Glomerular visceral epithelial cell (primary cell): ENCODE data around the gene MARCHF10.
A peak's percentile ranks its signal among the peaks of the same experiment; 100 is the strongest.
"Not testable (repeated sequence)": the region's sequence is repeated elsewhere in the genome, so short reads cannot be mapped to it uniquely, and the experiment has no call there.

Source experiments
- DNase-seq: peaks from one replicate; pipeline ENCODE4 v3.0.0-alpha.2; 2016; ENCODE audit errors: extremely low spot score

Gene MARCHF10

GRCh38 chr17:62807812-62808575 lies at the start of gene MARCHF10:
Gene MARCHF10, minus strand, starts transcription at chr17:62808314. Its CDS starts 6,579 bp downstream, at chr17:62801735.
- DNase-seq: peak; percentile 33

DNA sequence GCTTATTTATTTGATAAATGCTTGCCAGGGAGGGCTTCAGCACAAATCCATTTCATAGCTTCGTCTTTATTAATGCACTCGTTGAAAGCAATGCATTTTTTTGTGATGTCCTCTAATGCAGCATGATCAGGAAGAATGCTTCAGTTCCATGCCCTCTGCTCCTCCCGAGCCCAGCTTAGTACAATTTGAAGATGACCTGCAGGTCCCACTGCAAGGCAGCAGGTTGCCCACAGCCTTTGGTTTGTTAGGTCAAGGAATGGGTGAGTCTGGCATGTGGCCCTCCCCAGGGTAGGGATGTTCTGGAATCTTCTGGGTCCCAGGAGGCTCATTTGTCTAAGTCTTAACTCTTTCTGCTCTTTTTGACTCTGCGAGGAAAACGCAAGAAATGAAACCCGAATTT lies 49.4 kb upstream of the MARCHF10 start:
- no peak for DNase-seq

DNA sequence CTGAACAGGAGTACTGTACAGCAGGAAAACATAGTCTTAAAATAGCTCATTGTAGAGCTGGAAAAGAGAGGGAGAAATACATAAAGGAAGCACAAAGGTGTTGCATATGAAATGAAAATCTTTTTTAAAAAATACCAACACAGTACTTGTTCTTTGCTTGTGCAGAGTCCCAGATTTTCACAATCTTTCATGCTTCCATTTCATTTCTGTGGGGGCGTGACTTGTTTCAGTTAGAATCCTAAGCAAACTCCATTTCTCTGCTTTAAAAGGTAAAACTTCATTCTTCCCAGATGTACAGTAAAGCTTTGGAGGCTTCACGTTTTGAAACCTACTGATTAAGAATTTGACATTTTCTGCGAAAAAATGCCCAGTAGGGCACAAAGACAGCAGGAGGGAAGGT lies 48.5 kb upstream of the MARCHF10 start:
- no peak for DNase-seq

GRCh38 chr17:62855156-62855555 lies 47.0 kb upstream of the MARCHF10 start:
- DNase-seq: no peak

DNA sequence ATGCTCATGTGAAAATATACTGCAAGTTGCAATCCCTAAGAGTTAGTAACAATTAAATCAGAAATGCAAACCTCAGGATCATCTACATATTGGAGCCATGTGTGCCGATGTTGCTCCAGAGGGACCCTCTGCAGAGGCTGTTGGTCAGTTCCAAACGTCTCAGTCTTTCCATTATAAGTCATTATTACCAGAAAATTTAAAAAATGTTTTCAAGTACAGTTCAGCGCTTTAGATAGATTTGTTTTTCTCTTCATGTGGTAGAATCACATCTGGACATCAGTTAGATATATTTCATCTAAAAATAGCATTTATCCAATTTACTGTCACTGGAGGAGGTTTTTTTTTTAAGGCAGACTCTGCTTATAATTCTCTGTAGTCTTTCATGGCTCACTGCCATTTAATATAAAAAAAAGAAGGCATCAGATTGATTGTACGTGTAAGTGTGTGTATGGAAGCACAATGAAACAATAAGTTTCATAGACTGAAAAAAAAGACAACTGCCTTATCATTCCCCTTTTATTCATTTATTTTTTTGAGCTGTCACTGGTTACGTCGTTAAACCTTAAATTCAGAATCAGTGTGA lies 46.1 kb upstream of the MARCHF10 start:
- DNase-seq: no peak

DNA sequence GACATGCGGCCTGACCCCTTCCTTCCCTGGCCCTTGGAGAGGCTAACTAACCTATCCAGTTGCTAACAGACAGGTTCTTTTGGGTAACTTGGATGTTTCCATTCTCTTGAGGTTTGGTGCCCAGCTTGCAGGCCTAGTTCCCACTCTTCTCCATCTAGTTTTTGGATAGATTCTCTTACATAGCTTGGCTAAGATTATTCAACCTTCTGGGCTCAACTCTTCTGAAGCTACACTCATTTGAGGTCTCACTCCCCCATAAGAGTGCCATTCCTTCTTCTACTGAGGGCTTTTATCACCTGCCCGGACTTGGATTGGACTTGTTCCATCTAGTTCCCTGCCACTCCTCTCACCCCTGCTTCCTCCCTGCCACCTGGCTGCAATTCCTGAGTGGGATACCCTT lies 44.1 kb upstream of the MARCHF10 start:
- no peak for DNase-seq

GRCh38 chr17:62849591-62850415 lies 41.7 kb upstream of the MARCHF10 start:
- peak; percentile 18 for DNase-seq

DNA sequence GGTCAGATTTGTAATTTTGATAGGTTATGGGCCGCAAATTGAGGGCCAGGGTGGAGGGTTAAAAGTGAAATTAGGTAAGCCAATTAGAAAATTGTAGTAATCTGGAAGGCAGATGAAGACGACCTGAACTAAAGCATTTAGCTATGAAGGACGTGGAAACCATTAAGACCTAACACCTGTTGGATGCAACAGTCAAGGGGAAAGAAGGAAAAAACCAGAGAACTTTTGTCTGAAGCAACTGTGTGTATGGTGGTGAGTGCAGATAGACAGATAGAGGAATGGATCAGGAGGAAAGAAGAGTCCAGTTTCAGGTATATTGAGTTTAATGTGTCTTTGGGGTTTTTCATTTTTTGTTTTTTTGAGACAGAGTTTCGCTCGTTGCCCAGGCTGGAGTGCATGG lies 40.2 kb upstream of the MARCHF10 start:
- DNase-seq: no peak

DNA sequence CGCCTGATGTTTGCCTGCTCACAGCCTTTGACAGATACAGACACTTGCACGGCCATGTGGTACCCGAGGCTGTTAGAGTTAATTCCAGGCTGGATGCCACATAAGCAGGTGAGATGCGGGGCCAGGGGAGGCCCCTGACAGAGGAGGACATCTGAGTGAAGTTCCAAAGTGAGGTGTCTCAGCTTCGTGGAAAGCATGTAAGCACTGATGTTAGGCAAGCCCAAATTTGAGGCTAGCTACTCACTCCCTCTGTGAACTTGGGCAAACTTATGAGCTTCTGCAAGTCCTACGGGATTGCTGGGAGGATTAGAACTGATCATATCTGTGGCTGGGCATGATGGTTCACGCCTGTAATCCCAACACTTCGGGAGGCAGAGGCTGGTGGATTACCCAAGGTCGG lies 39.3 kb upstream of the MARCHF10 start:
- DNase-seq: no peak

GRCh38 chr17:62840871-62841270 lies 32.8 kb upstream of the MARCHF10 start:
- no peak for DNase-seq

GRCh38 chr17:62833816-62834215 lies 25.7 kb upstream of the MARCHF10 start:
- not testable (repeated sequence) for DNase-seq

DNA sequence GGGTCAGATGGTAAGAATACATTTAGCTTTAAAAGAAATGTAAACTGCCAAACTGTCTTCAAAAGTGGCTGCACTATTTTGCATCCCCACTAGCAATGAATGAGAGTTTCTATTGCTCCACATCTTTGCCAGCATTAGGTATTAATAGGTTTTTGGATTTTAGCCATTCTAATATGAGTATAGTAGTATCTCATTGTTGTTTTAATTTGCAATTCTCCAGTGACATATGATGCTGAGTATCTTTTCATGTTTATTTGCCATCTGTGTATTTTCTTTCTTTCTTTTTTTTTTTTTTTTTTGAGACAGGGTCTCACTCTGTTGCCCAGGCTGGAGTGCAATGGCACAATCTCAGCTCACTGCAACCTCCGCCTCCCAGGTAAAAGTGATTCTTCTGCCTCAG lies 24.3 kb upstream of the MARCHF10 start:
- no peak for DNase-seq

DNA sequence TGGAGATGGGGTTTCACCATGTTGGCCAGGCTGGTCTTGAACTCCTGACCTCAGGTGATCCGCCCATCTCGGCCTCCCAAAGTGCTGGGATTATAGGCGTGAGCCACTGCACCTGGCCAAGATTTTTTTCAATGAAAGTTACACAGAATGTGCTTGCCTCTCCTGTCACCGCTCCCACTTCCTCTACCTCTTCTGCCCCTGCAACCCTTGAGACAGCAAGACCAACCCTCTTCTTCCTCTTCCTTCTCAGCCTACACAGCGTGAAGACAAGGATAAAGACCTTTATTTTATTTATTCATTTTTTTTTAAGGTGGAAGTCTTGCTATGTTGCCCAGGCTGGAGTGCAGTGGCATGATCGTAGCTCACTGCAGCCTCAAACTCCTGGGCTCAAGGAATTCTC lies 23.0 kb upstream of the MARCHF10 start:
- DNase-seq: not testable (repeated sequence)

DNA sequence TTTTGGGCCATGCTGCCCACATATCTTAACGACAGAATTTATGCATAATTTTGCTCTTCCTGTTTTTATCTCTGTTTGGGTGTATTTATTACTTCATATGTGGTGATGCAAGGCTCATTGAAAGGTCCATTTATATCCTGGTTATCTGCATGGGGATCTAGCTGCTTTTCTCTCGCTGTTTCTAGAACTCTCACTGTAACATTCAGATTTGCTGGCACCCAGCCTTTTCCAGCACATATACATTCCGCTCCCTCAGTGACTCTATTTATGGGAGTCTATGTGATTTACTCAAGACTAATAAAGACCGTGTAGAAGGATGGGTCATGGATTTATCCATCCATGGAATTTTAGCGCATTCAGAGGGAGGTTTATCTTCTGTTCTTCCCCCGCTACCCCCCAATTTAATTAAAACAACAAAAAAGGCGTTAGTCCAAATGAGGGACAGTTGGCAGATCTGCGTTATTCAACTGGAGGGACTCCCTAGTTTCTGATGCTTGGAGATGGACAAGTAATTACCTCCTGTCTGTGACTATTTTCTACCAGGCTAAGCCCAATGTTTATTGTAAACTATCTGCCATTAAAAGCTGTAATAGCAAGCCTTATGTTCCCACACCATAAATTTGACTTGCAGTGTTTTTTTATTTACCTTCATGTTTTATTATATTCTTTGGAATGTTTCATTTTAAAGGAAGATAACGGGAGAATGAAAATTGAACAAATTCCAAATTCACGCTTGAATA lies 19.8 kb upstream of the MARCHF10 start:
- DNase-seq: no peak

DNA sequence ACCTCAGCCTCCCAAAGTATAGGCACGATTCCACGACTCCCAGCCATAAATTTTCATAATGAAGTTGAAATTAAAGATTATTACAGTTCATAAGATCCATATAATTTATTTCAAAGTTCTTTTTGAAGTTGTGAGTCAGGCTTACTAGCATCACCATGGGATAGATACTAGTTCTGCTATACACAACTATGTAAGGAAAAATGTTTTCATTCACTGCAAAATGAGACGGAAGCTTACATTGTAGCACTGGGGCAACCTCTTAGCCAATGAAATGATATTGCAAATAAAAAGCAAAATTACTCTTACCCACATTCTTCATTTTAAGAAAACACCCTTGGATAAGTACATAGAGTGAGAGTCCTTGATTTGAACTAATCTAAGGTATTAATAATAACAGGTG lies 18.8 kb upstream of the MARCHF10 start:
- no peak for DNase-seq

- DNase-seq: no peak
These were observed 17.1 kb upstream of the MARCHF10 start for GRCh38 chr17:62825182-62825581.

GRCh38 chr17:62824290-62825131 lies 16.4 kb upstream of the MARCHF10 start:
- DNase-seq: peak; percentile 98

DNA sequence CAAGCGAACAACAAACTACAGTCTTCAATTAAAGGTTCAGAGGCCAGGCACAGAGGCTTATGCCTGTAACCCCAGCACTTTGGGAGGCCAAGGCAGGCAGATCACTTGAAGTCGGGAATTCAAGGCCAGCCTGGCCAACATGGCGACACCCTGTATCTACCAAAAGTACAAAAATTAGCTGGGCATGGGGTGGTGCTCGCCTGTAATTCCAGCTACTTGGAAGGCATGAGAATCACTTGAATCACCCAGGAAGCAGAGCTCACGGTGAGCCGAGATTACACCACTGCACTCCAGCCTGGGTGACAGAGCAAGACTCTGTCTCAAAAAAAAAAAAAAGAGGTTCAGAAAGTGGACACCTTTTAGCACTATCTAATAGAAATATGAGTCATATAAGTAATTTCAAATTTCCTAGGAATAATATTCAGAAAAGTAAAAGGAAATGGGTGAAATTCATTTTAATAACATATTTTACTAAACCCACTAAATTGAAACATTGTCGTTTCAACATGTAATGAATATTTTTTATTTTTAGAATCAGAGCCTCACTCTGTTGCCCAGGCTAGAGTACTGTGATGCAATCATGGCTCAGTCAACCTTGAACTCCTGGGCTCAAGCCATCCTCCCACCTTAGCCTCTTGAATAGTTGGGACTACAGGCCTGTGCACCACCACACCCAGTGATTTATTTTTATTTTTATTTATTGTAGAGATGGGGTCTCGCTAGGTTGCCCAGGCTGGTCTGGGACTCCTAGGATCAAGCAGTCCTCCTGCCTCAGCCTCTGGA lies 15.2 kb upstream of the MARCHF10 start:
- DNase-seq: peak; percentile 75

GRCh38 chr17:62822080-62822904 lies 14.2 kb upstream of the MARCHF10 start:
- peak; percentile 48 for DNase-seq
